T-helper 2 cell treated with Interferon-gamma antibody and Interleukin-4, amounts not matched to agents 5 μg/mL and 100 μg/mL, for 36 hours (primary cell): ENCODE results near the gene KCNQ1.

Experiments used
- DNase-seq: peaks from one replicate; pipeline ENCODE4 v3.0.0; 2021; ENCODE audit warnings: low spot score
- H3K27ac Mint-ChIP-seq: one replicate; pipeline ENCODE4 v1.8.0; 2021; ENCODE audit warnings: mild to moderate bottlenecking, mixed read lengths
- H3K27me3 Mint-ChIP-seq: one replicate; pipeline ENCODE4 v1.8.0; 2021; ENCODE audit warnings: low read depth, mixed read lengths
- H3K36me3 Mint-ChIP-seq: one replicate; pipeline ENCODE4 v1.8.0; 2021; ENCODE audit warnings: low read depth, mixed read lengths
- H3K4me1 Mint-ChIP-seq: one replicate; pipeline ENCODE4 v1.8.0; 2021; ENCODE audit warnings: low read depth, mixed read lengths
- H3K4me3 Mint-ChIP-seq: one replicate; pipeline ENCODE4 v1.8.0; 2022; ENCODE audit warnings: mild to moderate bottlenecking, moderate library complexity, mixed read lengths
- H3K9me3 Mint-ChIP-seq: one replicate; pipeline ENCODE4 v1.8.0; 2021; ENCODE audit warnings: mixed read lengths

KCNQ1 gene

GRCh38 chr11:2663915-2664314 is 219.1 kb downstream of the KCNQ1 start:
- Mint-ChIP-seq H3K27ac (no peak overlapping the region), H3K4me1 (no peaks in the 10 kb centered on the region), H3K9me3 (peaks cover 17% of the 10 kb centered on the region), H3K36me3 (peaks cover 7% of the 10 kb centered on the region), H3K4me3 (no peak overlapping the region), H3K27me3 (no peaks in the 10 kb centered on the region)
- DNase-seq: no peak

DNA sequence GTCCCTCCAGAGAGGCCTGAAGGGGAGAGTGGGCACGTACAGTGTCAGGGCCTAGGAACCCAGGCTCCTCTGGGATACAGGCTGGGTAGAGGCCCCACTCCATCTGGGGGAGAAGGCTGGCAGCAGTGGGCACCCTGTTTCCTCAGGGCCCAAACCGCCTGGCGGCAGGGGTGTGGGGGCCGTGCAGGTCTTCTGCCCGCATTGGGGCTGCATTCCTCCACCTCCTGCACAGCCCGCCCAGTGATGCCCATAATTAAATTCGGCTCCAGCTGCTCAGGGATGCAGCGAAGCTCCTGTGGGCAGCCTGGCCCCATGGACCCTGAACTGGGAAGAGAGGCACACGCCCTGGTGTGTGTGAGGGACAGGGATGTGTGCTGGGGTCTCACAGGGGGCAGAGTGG is 219.6 kb downstream of the KCNQ1 start:
- Mint-ChIP-seq H3K36me3 (peaks cover 7% of the 10 kb centered on the region), H3K27me3 (no peaks in the 10 kb centered on the region), H3K27ac (no peak overlapping the region), H3K4me3 (no peak overlapping the region), H3K9me3 (peaks cover 13% of the 10 kb centered on the region), H3K4me1 (no peaks in the 10 kb centered on the region)
- DNase-seq: no peak

DNA sequence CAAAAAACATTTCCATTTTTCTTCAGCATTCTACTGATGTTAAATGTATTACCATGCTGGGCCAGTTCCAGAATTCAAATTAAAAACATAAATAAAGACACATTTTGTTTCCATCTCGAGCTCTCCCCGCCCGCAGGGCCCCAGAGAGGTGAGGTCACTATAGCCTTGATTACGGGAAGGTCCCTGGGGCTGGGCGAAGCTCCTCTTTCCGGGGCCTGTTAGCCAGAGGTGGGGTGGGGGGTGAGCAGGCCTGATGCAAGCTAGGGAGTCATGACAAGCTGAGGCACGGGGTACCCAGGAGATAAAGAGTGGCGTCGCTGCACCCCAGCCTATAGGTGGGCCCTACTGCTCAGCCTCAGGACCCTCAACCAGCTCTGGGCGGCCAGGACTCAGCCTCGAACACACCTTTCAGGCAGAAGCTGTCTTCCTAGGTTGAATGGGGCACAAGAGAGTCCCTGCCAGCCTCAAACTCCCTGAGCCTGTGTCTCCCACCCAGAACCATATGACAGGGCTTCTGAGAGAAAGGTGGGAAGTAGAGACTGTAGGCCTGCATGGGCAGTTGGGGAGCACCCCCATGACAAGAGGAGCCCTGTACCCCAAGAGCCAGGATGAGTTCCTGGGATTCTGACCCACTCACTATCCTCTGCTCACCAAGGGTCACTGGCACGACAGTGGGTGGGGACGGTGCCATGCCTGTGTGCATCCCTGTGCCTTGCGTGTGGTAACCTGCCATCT is 220.2 kb downstream of the KCNQ1 start:
- H3K27me3 Mint-ChIP-seq: no peaks in the 10 kb centered on the region
- DNase-seq: no peak
- H3K4me3 Mint-ChIP-seq: no peak overlapping the region

DNA sequence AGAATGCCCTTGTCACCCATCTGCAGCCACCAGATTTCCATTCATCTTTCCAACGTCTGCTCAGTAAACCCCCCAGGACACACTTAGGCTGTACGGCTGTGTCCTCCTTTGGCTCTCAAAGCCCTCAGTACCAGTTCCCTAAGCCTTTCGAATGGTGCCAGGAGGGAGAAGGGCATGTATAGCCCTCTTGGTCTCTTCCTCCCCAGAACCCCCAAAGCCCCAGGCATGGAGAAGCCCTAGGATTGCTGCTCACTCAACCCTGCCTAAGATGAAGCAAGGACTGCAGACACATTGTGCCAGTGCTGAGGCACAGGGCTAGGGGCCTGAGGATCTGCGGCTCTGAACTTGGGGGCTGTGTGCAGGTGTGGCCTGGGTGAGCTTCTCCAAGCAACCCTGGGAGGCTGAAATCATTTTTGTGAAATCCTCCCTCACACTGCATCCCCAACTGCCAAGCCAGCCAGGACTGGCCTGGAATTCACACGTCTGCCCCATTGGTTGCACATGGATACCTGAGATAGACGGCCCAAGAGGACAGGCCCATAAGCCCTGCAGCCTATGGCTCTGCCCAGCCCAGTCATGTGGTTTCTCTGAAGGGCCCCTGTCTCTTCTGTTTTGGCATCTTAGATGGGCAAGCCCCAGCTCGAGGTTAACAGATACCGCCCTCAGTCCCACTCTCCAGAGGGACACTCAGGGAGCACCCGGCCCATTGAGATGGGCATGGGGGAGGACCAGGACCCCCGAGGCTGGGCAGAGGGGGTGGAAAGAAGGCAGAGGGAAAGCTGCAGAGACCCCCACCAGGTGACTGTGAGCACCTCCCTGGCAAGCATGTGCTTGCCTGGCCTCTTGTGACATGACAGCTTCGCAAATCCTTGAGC is 221.0 kb downstream of the KCNQ1 start:
- Mint-ChIP-seq H3K36me3 (peaks cover 6% of the 10 kb centered on the region), H3K4me1 (no peaks in the 10 kb centered on the region), H3K9me3 (peaks cover 5% of the 10 kb centered on the region), H3K27ac (no peak overlapping the region), H3K4me3 (no peak overlapping the region), H3K27me3 (no peaks in the 10 kb centered on the region)
- no peak for DNase-seq

More for the DNA sequence above, 220.2 kb downstream of the KCNQ1 start:
- H3K36me3 Mint-ChIP-seq: peaks cover 7% of the 10 kb centered on the region
- H3K4me1 Mint-ChIP-seq: no peaks in the 10 kb centered on the region
- H3K27ac Mint-ChIP-seq: no peak overlapping the region
- peaks cover 11% of the 10 kb centered on the region for H3K9me3 Mint-ChIP-seq

GRCh38 chr11:2666401-2666741 is 221.6 kb downstream of the KCNQ1 start:
- Mint-ChIP-seq H3K4me3 (no peak overlapping the region), H3K4me1 (no peaks in the 10 kb centered on the region), H3K36me3 (peaks cover 2% of the 10 kb centered on the region), H3K27ac (no peak overlapping the region), H3K27me3 (no peaks in the 10 kb centered on the region), H3K9me3 (no peaks in the 10 kb centered on the region)
- no peak for DNase-seq

DNA sequence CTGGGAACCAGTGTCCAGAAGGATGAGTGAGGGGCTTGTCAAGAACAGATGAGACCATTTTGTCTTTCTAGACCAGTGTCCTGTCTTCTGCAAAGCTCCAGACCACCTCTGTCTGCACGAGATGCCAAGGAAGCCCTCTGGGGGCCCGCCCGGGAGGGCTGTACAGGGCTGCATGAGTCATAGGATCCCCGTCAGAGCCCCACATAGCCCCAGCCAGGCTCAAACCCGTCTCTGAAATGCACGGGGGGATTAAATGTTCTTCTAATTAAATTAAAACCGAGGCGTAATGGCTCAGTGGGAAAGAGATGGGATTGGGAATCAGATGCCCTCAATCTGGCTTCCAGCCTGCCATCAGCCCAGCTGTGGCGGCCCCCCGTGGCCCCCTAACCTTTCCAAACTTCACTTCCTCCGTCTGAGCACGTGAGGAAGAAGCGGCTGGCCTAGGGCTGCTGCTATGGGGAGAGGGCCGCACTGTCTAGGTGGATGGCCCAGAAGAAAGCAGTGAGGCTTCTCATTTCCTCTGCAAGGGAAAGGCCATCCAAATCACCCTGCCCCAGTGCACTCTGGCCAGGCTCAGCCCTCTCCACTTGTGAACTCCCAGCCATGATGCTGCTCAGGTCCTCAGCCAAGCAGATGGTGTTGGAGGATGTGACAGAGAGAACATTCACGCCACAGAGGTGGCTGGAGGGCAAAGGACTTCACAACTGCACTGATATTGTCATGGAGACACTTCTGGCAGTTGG is 222.2 kb downstream of the KCNQ1 start:
- Mint-ChIP-seq H3K4me3 (no peak overlapping the region), H3K36me3 (peaks cover 2% of the 10 kb centered on the region), H3K4me1 (no peaks in the 10 kb centered on the region), H3K27me3 (no peaks in the 10 kb centered on the region), H3K9me3 (no peaks in the 10 kb centered on the region), H3K27ac (no peak overlapping the region)
- DNase-seq: no peak

DNA sequence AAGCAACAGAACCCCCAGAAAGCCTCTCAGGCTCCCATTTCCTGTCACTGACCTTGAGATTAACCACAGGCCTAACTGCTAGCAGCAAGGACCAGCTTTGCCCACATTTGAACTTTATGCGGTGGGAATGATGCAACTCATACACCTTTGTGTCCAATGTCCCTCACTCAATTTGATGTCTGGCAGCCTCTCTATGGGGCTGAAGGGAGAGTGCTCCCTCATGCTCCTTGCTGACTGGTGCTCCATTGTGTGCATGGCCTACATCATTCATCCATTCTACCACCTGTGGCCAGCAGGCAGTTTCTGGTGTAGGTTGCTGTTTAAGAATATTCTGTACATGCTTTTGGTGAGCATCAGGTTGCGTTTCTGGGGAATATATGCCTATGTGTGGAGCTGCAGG is 223.1 kb downstream of the KCNQ1 start:
- Mint-ChIP-seq H3K27me3 (no peaks in the 10 kb centered on the region), H3K4me1 (no peaks in the 10 kb centered on the region), H3K4me3 (no peak overlapping the region), H3K36me3 (no peaks in the 10 kb centered on the region), H3K9me3 (no peaks in the 10 kb centered on the region), H3K27ac (no peak overlapping the region)
- no peak for DNase-seq

DNA sequence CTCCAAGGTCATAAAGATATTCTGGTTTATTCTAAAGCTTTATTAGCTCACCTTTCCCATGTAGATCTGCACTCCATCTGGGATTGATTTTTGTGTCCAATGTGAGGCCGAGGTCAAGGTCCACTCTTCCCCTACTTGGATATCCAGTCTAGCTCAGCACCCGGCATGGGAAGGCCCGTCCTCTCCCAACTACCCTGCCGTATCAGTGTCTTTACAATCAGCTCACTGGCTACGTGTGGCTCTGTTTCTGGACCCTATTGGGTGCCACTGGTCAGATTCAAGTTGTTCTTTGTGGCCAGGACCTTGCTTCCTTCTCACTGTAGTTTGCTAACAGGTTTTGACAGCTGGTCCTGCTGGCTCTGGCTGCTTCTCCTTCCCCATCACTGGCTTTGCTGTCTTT is 224.1 kb downstream of the KCNQ1 start:
- no peak overlapping the region for H3K27ac Mint-ChIP-seq

DNA sequence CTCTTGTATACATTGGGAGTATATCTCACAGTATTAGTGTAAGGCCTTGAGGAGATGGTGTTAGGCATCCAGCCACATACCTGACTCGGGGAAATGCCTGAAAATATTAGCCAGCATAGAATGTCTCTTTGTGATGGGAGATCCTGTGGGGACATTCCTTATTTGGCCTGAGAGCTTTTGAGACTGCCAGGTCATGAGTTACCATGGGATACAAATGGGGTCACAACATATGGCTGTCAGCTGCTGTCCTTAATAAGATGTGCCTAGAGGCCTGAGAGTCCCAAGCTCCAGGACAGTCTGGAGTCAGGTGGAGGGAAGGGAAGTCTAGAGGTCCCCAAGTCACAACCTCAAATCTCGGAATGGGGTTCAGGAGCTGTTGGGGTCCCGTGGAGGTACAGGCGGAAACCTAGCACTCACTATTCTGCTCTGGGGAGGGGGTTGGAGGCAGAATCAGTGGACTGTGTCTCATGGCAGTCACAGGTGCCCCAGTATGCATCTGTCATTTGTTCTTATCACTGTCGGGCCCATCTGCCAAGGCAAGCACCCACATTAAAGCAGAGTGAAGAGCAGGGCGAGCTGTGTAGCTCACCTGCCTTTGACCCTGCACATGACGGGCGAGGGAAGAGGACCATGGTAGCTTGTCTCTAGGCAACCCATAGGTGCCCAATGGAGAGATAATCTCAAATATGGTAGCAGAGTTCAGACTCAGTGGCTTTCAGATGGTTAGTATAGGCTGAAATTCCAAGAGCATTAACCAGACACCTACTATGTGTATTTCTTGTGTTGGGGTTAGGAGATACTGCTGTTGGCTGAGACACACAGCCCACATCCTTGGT is 225.0 kb downstream of the KCNQ1 start:
- Mint-ChIP-seq H3K4me1 (no peaks in the 10 kb centered on the region), H3K4me3 (no peak overlapping the region), H3K27ac (no peak overlapping the region), H3K9me3 (no peaks in the 10 kb centered on the region), H3K36me3 (no peaks in the 10 kb centered on the region), H3K27me3 (no peaks in the 10 kb centered on the region)
- no peak for DNase-seq

More for the DNA sequence above, 224.1 kb downstream of the KCNQ1 start:
- Mint-ChIP-seq H3K4me3 (no peak overlapping the region), H3K27me3 (no peaks in the 10 kb centered on the region), H3K36me3 (no peaks in the 10 kb centered on the region), H3K9me3 (no peaks in the 10 kb centered on the region), H3K4me1 (no peaks in the 10 kb centered on the region)
- DNase-seq: no peak

DNA sequence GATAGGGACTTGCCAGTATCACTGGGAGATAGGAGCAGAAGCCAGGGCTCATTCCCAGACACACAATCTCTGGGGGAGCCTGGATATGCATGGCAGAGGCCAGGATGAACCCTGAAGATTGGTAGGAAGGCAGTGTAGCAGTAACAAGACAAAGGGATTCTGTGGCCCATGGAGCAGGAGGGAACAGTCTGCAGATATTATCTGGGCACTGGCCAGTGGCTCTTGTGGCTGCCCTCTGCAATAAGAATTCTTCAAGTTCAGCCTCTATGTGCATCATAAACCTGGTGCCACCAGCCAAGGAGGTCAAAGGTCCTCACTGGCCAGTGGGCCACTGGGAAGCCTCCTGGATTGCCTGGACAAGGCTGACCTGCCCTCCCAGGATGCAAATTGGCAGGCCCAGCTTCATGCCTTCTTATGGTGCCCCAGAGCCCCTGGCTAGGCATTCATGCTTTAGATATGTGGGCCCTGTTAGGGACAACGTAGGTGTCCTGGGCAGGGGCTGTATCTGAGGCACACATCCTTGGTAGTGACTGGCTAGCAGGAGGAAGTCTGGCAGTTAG is 225.8 kb downstream of the KCNQ1 start:
- DNase-seq: no peak
- Mint-ChIP-seq H3K4me1 (no peaks in the 10 kb centered on the region), H3K4me3 (no peak overlapping the region), H3K27ac (no peak overlapping the region), H3K27me3 (no peaks in the 10 kb centered on the region), H3K9me3 (no peaks in the 10 kb centered on the region), H3K36me3 (no peaks in the 10 kb centered on the region)

DNA sequence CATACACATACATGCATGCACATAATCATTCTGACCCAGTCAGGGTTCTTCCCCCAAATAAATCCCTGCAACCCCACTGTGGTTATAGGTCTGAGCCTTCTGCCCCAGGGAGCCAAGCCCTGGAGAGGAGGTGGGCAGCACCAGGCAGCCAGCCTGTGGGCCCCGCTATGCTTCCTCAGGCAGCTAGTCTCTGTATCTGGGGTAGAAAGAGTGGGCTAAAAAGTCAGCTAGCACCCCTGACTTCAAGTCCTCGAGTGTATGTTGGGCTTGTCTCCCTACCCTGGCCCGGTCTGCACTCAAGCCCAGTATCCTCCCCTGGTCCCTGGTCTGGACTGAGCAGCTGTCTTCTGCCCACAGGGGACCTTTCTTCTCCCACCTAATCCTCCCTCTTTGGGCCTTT is 226.9 kb downstream of the KCNQ1 start:
- Mint-ChIP-seq H3K9me3 (no peaks in the 10 kb centered on the region), H3K27ac (no peak overlapping the region), H3K4me1 (no peaks in the 10 kb centered on the region), H3K4me3 (no peak overlapping the region), H3K27me3 (no peaks in the 10 kb centered on the region), H3K36me3 (no peaks in the 10 kb centered on the region)
- no peak for DNase-seq

DNA sequence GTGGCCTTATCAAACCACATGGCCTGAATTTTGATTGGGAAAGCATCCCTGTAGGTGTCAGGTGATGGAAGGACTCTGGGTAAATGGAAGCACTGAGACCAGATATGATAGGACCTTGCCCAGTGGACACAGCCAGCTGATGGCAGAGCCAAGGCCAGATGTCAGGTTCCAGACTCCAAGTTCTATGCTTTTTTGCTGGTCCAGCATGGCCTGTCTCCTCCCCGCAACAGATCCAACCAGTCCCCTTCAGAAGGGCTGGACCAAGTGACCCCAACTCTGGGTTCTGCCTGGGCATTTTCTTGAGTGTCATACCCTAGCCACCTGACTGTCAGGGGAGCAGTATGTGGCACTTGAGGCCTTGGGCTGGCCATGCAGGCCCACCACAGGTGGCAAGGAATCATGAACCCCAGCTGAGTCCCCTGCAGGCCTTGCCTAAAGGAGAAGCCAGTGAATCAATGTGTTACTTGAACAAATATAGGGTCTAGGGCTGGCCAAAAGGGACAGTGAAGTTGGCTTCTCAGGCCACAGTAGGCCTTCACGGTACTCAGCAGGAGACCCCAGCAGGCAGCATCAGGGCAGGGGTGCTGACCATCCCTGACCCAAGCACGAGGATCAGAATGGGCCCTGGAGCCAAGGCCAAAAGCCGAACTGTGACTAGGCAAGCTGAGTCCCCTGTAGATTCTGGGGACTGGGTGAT is 227.9 kb downstream of the KCNQ1 start:
- H3K36me3 Mint-ChIP-seq: no peaks in the 10 kb centered on the region
- H3K4me1 Mint-ChIP-seq: peaks cover 2% of the 10 kb centered on the region

DNA sequence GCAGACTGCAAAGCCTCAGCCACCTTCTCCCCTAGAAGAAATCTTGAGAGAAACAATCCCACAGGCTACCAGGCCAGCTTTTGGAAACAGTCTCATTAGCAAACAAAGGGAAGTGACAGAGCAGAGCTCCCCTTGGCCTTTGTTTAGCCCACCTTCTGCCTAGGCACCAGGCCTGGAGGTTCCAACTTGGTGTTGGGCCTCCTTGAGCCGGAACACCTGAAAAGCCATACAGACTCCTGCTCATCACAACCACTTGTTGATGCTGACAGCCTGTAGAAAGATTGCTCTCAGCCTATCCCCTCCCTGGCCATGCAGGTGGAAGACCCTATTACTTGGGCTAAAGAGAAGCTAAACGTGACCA is 228.4 kb downstream of the KCNQ1 start:
- DNase-seq: no peak
- peaks cover 2% of the 10 kb centered on the region for H3K4me1 Mint-ChIP-seq
- no peaks in the 10 kb centered on the region for H3K27me3 Mint-ChIP-seq
- H3K27ac Mint-ChIP-seq: no peak overlapping the region
- H3K4me3 Mint-ChIP-seq: no peak overlapping the region
- no peaks in the 10 kb centered on the region for H3K9me3 Mint-ChIP-seq
- H3K36me3 Mint-ChIP-seq: no peaks in the 10 kb centered on the region

More for the DNA sequence above, 227.9 kb downstream of the KCNQ1 start:
- Mint-ChIP-seq H3K27ac (no peak overlapping the region), H3K27me3 (no peaks in the 10 kb centered on the region), H3K9me3 (no peaks in the 10 kb centered on the region), H3K4me3 (no peak overlapping the region)
- no peak for DNase-seq
